Measurements from ENCODE around the gene DPF3. TPM values are rescaled to one million over a fixed set of nuclear protein-coding genes. Genes with fewer than 3 reads are reported as not detected.

DPF3 gene
- total and polyA plus RNA-seq, 8 donors, result 1.4 to 3.6 (median 1.9) TPM

- Histone ChIP-seq H3K4me3 (no peak overlapping the region), H3K27me3 (no peaks in the 10 kb centered on the region), H3K9me3 (no peaks in the 10 kb centered on the region), H3K4me1 (no peaks in the 10 kb centered on the region), H3K36me3 (no peaks in the 10 kb centered on the region), H3K27ac (no peak overlapping the region)
- ATAC-seq (no peak), DNase-seq (no peak)
- intact Hi-C loops (cut with DNase I), result no loop called here
- TF ChIP-seq CTCF (IDR thresholded peaks at IDR 0.05), result no peak
These were observed 236.5 kb downstream of the DPF3 start for GRCh38 chr14:72657214-72657921.

DNA sequence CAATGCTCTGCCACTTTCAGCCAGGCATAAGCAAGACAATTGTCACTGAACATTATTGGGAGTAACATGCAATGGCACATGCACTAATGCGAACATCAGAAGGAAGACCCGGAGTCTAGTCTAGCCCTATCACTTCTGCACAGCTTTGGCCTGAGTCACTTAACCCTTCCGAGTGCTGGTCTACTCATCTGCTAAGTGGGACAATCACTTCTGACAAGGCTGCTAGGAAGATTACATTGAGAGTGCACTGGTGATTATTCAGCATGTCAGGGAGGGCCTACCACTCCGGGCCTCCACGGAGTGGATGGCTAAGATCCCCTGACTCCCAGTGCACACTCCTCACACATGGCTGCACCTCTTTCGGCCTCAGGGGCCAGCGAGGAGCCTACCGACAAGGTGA is 240.9 kb downstream of the DPF3 start:
- Histone ChIP-seq H3K36me3 (no peaks in the 10 kb centered on the region), H3K9me3 (no peaks in the 10 kb centered on the region), H3K4me3 (no peak overlapping the region), H3K27me3 (no peaks in the 10 kb centered on the region), H3K27ac (no peak overlapping the region), H3K4me1 (no peaks in the 10 kb centered on the region)
- intact Hi-C loops (cut with DNase I), result no loop called here
- ATAC-seq (no peak), DNase-seq (no peak)
- TF ChIP-seq CTCF (IDR thresholded peaks at IDR 0.05), result no peak

- DNase-seq, result no peak
These were observed 241.7 kb downstream of the DPF3 start for GRCh38 chr14:72652179-72652578.

GRCh38 chr14:72651714-72652113 is 242.2 kb downstream of the DPF3 start:
- DNase-seq (no peak), ATAC-seq (no peak)
- Histone ChIP-seq H3K4me3 (no peak overlapping the region), H3K4me1 (no peaks in the 10 kb centered on the region), H3K36me3 (no peaks in the 10 kb centered on the region), H3K9me3 (no peaks in the 10 kb centered on the region), H3K27me3 (no peaks in the 10 kb centered on the region), H3K27ac (no peak overlapping the region)
- TF ChIP-seq CTCF (IDR thresholded peaks at IDR 0.05), result no peak
- intact Hi-C loops (cut with DNase I), result no loop called here

More at GRCh38 chr14:72652179-72652578, 241.7 kb downstream of the DPF3 start:
- intact Hi-C loops (cut with DNase I), result no loop called here
- H3K36me3 ChIP-seq, result no peaks in the 10 kb centered on the region
- H3K27ac ChIP-seq, result no peak overlapping the region
- no peak for ATAC-seq
- no peak for TF ChIP-seq CTCF (IDR thresholded peaks at IDR 0.05)
- no peaks in the 10 kb centered on the region for H3K9me3 ChIP-seq
- H3K27me3 ChIP-seq, result no peaks in the 10 kb centered on the region
- no peak overlapping the region for H3K4me3 ChIP-seq
- H3K4me1 ChIP-seq, result no peaks in the 10 kb centered on the region

DNA sequence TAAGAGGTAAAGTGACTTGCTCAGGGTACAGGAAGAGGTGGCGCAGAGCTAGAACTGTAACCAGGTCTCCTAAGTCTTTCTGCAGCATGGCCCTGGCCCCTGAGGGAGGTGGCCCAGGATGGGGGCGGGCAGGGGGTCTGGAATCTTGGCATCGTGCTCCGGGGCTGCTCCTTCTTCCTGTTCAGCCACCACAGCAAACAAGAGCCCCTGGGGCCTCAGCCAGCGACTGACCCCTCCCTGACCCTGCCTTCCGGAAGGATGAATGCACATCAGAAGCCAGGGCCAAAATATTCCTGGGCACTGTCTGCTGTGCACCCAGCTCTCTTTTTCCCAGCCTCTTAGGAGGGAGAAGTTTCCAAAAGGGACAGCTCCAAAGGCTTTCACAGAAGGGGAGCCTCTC is 242.8 kb downstream of the DPF3 start:
- intact Hi-C loops (cut with DNase I), result no loop called here

More for the DNA sequence above, 242.8 kb downstream of the DPF3 start:
- no peak overlapping the region for H3K4me3 ChIP-seq
- ATAC-seq (no peak), DNase-seq (peak in 2 of 4 donors; percentile 3 to 34)
- H3K36me3 ChIP-seq, result no peaks in the 10 kb centered on the region
- no peak for TF ChIP-seq CTCF (IDR thresholded peaks at IDR 0.05)
- no peaks in the 10 kb centered on the region for H3K27me3 ChIP-seq
- H3K27ac ChIP-seq, result no peak overlapping the region
- no peaks in the 10 kb centered on the region for H3K4me1 ChIP-seq
- H3K9me3 ChIP-seq, result no peaks in the 10 kb centered on the region

Data from left lung (tissue), 10 donors.